Stomach (tissue), 9 donors: ENCODE results near the gene WIZ. TPM values are rescaled to one million over a fixed set of nuclear protein-coding genes. Genes with fewer than 3 reads are reported as not detected.

ENCODE experiments used
- DNase-seq, 2 donors: peaks; one replicate each; pipeline versions ENCODE4 v3.0.0 to v3.0.0-alpha.2; 2013 to 2019
- H3K27ac ChIP-seq, 5 donors: fragments of 200-600 bp in 4 of 5; sonication (generic) in 4 of 5; one replicate each; pipeline ENCODE4 v1.5.1; 2013 to 2019; ENCODE audit warnings: mild to moderate bottlenecking in 1 of 5, moderate library complexity in 1 of 5
- H3K27me3 ChIP-seq, 3 donors: fragments of 200-600 bp; sonication (generic); one replicate each; pipeline ENCODE4 v1.5.1; 2017 to 2019; ENCODE audit warnings: mixed run types in 1 of 3
- H3K36me3 ChIP-seq, 4 donors: fragments of 200-600 bp; sonication (generic); 1 replicate in 3 of 4; 2 replicates in 1 of 4; pipeline ENCODE4 v1.5.1; 2016 to 2019
- H3K4me1 ChIP-seq, 4 donors: fragments of 200-600 bp; sonication (generic); one replicate each; pipeline ENCODE4 v1.5.1; 2016 to 2019
- H3K4me3 ChIP-seq, 4 donors: fragments of 200-600 bp; sonication (generic) in 3 of 4; one replicate each; pipeline ENCODE4 v1.5.1; 2016 to 2019; ENCODE audit warnings: mild to moderate bottlenecking in 1 of 4
- H3K9me3 ChIP-seq, 4 donors: fragments of 200-600 bp; sonication (generic); one replicate each; pipeline ENCODE4 v1.5.1; 2016 to 2019
- EP300 ChIP-seq: sonication (generic); formaldehyde crosslinking; IDR thresholded peaks from one replicate; pipeline ENCODE4 v1.6.1; 2017; ENCODE audit warnings: antibody characterized with exemption
- POLR2A ChIP-seq, 4 donors: fragments of 450-650 bp; IDR thresholded peaks; one replicate each; pipeline ENCODE4 v1.6.1; 2016; ENCODE audit warnings: antibody characterized with exemption in 4 of 4, control low read depth in 2 of 4, mild to moderate bottlenecking in 1 of 4, moderate library complexity in 1 of 4
- POLR2AphosphoS5 ChIP-seq, 3 donors: sonication (generic); formaldehyde crosslinking; IDR thresholded peaks; one replicate each; pipeline ENCODE4 v1.6.1; 2016; ENCODE audit warnings: antibody characterized with exemption in 3 of 3
- WGBS, 5 donors: extraction: QIAGEN DNeasy Blood & Tissue Kit in 3 of 5; methylation state at CpG; one replicate each; pipeline versions ENCODE4 v1.1.5 to v1.1.7; 2013 to 2018; 5-methylcytosine and 5-hydroxymethylcytosine counted together
- intact Hi-C: fragments of 100-400 bp; cut with DNase I; formaldehyde crosslinking; loops from one replicate; pipeline ENCODE4 v1.15.1; 2023; ENCODE audit warnings: low total_unique reads
- polyA plus RNA-seq, 3 donors: library from polyadenylated mRNA; stranded (reverse); fragments of 200-250 nt; gene quantifications; one replicate each; pipeline ENCODE4 v1.2.3, GENCODE V29; 2013
- total RNA-seq, 5 donors: library from RNA; depleted of rRNA; stranded (reverse); fragments of >200 nt; gene quantifications; one replicate each; pipeline versions ENCODE4 v1.1.0 to v1.2.3, GENCODE V29; 2014 to 2016
- TF ChIP-seq, protein P1 (sequence below), 7 experiments: fragments of 450-650 bp in 4 of 7; fragments of 200-600 bp in 3 of 7; sonication (generic) in 3 of 7; IDR thresholded peaks; one replicate each; pipeline ENCODE4 v1.5.1; 2016 to 2019; ENCODE audit warnings: antibody characterized with exemption in 7 of 7, control low read depth in 2 of 7, mild to moderate bottlenecking in 1 of 7
- donor health status: healthy with polysubstance abuse.
- donor health status: Bipolar disorder and iron deficiency.
- donor health status: healthy.

Gene WIZ
- total and polyA plus RNA-seq, 8 donors, result 13.9 to 124 (median 18.3) TPM

- Histone ChIP-seq H3K27me3 (peaks cover 0 to 47% (median 27%) of the 10 kb centered on the region in 3 donors), H3K27ac (no peak overlapping the region), H3K9me3 (no peaks in the 10 kb centered on the region), H3K4me3 (no peak overlapping the region), H3K4me1 (peaks cover 0 to 23% (median 12%) of the 10 kb centered on the region in 4 donors), H3K36me3 (no peaks in the 10 kb centered on the region)
- 44 to 60% (median 55%) methylated on average over 31 of the region's 31 CpGs for WGBS, 5 donors
- no peak for TF ChIP-seq POLR2A (IDR thresholded peaks at IDR 0.05)
- no peak for TF ChIP-seq EP300
- TF ChIP-seq, protein P1, sequence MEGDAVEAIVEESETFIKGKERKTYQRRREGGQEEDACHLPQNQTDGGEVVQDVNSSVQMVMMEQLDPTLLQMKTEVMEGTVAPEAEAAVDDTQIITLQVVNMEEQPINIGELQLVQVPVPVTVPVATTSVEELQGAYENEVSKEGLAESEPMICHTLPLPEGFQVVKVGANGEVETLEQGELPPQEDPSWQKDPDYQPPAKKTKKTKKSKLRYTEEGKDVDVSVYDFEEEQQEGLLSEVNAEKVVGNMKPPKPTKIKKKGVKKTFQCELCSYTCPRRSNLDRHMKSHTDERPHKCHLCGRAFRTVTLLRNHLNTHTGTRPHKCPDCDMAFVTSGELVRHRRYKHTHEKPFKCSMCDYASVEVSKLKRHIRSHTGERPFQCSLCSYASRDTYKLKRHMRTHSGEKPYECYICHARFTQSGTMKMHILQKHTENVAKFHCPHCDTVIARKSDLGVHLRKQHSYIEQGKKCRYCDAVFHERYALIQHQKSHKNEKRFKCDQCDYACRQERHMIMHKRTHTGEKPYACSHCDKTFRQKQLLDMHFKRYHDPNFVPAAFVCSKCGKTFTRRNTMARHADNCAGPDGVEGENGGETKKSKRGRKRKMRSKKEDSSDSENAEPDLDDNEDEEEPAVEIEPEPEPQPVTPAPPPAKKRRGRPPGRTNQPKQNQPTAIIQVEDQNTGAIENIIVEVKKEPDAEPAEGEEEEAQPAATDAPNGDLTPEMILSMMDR (IDR thresholded peaks at IDR 0.05), result no peak
- TF ChIP-seq POLR2AphosphoS5 (IDR thresholded peaks at IDR 0.05), result no peak
- intact Hi-C loops, result no loop called here
- no peak for DNase-seq
These were observed 21.9 kb upstream of the WIZ start for GRCh38 chr19:15471639-15472101.

DNA sequence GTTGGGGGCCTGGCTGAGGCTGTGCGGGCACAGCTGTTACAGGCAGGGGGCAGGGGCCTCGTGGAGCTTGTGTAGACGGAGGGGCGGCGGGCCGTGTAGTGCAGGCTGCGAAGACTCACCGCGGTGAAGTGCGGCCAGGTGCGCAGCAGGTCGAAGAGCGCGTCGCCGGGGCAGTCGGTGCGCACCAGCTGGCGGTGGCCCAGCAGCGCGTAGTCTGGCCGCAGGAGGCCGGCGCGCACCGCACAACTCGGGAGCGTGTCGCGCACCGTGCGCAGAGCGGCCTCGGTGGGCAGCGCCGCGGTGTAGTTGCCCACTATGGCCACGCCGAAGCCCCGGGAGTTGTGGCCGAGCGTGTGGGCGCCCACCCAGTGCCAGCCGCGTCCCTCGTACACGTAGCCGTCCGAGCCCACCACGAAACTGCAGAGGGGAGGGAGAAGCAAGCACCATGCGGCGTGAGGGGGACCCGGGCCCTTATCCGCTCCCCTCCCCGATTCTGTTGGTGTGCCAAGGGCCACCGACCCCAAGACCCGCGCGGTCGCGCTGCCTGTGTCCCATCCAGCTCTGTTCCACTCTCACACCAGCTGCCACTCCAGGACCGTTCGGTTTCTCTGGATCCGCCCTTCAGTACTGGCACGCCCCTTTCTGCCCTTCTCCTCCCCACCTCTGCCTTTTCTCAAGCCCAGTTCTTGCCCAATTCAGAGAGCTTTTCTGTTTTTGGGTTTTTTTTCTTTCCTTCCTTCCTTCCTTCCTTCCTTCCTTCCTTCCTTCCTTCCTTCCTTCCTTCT, 19.9 kb upstream of the WIZ start:
- 0 to 6% (median 4%) methylated on average over 36 to 65 of the region's 65 CpGs for WGBS, 5 donors
- Histone ChIP-seq H3K4me1 (peaks cover 0 to 30% (median 12%) of the 10 kb centered on the region in 4 donors), H3K27me3 (peaks cover under 1 to 57% (median 27%) of the 10 kb centered on the region in 3 donors), H3K9me3 (no peaks in the 10 kb centered on the region), H3K36me3 (no peaks in the 10 kb centered on the region), H3K4me3 (peak overlapping the region; percentile 31 to 48 (median 41)), H3K27ac (peak overlapping the region in 1 of 5 donors; percentile 18)
- intact Hi-C loops, result no loop called here
- DNase-seq, result peak in 1 of 2 donors; percentile 20
- TF ChIP-seq EP300 (no peak), POLR2A (IDR thresholded peaks at IDR 0.05) (no peak), POLR2AphosphoS5 (IDR thresholded peaks at IDR 0.05) (no peak)

DNA sequence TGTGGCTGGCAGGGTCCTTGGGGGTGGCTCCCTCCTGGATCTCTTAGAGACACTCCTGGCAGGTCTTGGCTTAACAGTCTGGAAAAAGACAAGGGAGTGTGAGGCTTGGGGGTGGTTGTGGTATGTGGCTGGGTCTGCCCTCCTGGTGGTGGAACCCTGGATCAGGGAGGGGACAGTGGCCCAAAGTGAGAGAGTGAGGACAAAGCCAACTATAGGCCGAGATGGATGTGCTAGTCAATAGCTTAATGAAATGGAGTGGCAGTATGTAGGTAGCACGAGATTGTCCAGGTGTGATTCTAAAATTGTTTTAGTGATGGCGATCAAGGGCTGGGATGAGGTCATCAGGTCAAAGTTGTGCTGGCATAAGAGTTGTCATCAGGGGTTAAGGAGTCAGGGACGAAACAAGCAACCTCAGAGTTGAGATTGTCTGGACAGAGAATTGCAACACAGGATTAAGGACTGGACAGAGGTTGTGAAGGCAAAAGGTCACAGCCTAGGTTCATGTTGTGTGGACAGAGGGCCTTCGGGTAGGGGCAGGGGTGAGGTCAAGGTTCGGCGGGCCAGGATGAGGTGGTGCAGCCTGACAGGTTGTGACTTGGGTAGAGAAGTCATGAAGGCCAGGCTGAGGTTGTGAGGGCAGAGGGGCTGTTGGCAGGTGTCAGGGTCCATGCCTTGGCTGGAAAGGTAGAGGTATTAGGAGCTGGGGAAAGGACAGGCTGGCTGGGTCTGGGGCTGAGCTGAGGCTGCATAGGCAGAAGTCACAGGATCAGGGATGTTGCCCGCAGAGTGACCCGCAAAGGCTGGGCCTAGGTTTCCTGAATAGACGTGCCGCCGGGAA, 19.1 kb upstream of the WIZ start:
- peaks cover 3 to 65% (median 35%) of the 10 kb centered on the region in 3 donors for H3K27me3 ChIP-seq
- 46 to 62% (median 48%) methylated on average over 12 of the region's 12 CpGs for WGBS, 5 donors
- no peaks in the 10 kb centered on the region for H3K9me3 ChIP-seq
- H3K4me3 ChIP-seq, result peak overlapping the region in 3 of 4 donors; percentile 35 to 48 (median 47)
- no peaks in the 10 kb centered on the region for H3K36me3 ChIP-seq
- TF ChIP-seq POLR2AphosphoS5 (IDR thresholded peaks at IDR 0.05), result no peak
- no peak for TF ChIP-seq EP300
- TF ChIP-seq POLR2A (IDR thresholded peaks at IDR 0.05), result no peak
- TF ChIP-seq, protein P1 (IDR thresholded peaks at IDR 0.05), result no peak
- intact Hi-C loops, result no loop called here
- DNase-seq, result no peak
- no peak overlapping the region for H3K27ac ChIP-seq
- peaks cover 0 to 31% (median 12%) of the 10 kb centered on the region in 4 donors for H3K4me1 ChIP-seq

DNA sequence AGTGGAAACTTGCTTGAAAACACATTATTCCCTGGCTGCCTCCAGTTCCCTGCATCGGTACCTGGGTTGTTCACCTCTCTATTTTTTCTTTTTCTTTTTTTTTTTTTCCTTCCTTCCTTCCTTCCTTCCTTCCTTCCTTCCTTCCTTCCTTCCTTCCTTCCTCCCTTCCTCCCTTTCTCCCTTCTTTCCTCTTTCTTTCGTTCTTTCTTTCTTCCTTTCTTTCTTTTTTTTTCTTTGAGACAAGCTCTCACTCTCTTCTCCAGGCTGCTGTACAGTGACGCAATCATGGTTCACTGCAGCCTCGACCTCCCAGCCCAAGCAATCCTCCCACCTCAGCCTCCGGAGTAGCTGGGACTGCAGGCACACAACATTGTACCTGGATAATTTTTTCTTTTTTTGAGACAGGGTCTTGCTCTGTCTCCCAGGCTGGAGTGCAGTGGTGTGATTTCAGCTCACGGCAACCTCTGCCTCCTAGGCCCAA, 18.0 kb upstream of the WIZ start:
- Histone ChIP-seq H3K36me3 (no peaks in the 10 kb centered on the region), H3K27ac (peak overlapping the region in 1 of 5 donors; percentile 50), H3K27me3 (peaks cover 3 to 76% (median 35%) of the 10 kb centered on the region in 3 donors), H3K4me3 (no peak overlapping the region), H3K4me1 (peaks cover 0 to 31% (median 12%) of the 10 kb centered on the region in 4 donors), H3K9me3 (no peaks in the 10 kb centered on the region)
- 72 to 81% (median 74%) methylated on average over 6 of the region's 6 CpGs for WGBS, 5 donors
- no peak for DNase-seq
- intact Hi-C loops, result no loop called here
- no peak for TF ChIP-seq POLR2A (IDR thresholded peaks at IDR 0.05)
- no peak for TF ChIP-seq POLR2AphosphoS5 (IDR thresholded peaks at IDR 0.05)
- TF ChIP-seq, protein P1 (IDR thresholded peaks at IDR 0.05), result no peak
- TF ChIP-seq EP300, result no peak
